ENCODE results near the gene CPNE7. TPM values are rescaled to one million over a fixed set of nuclear protein-coding genes. Genes with fewer than 3 reads are reported as not detected.

The CPNE7 gene
- 48.7 to 75.7 TPM (median 70.3 TPM) in 5 replicates for total RNA-seq (2022; extraction: Qiagen RNA extraction)

DNA sequence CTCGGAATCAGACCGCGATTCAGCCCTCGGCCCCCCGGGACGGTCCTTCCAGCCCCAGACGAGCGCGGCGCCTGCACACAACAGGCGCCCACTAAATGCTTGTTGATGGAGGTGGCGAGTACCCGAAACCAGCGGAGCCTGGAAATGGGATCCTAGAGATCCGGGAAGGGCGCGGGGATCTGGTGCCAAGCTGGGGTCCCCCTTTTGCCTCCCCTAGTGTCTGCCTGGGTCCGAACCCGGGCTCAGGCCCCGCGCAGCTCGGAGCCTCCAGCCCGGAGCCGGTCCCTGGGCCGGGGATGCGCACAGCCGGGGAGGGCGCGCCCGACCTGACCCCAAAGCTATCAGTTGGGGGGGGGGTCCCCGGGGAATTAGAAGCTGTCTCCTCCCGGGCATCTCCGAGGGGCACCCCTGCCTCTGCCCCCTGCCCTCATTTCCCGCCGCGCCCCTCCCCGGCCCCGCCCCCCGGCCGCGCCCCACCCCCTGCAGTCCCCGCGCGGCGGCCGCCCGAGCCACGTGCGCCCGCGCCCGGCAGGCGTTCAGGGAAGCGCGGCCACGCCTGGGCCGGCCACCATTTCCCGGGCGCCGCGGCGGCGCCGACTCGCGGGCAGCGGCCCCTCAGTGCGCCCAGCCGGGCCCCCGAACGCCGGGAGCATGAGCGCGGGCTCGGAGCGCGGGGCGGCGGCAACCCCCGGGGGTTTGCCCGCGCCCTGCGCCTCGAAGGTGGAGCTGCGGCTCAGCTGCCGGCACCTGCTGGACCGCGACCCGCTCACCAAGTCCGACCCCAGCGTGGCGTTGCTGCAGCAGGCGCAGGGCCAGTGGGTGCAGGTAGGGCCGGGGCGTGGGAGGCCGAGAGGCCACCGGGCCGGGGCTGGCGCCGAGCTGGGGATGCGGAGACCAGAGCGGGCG, at the start of gene CPNE7:
CPNE7 (plus strand) TSS at position 512 of the 906 bp plus-strand sequence; CDS start at position 652, 140 bp downstream.

DNA sequence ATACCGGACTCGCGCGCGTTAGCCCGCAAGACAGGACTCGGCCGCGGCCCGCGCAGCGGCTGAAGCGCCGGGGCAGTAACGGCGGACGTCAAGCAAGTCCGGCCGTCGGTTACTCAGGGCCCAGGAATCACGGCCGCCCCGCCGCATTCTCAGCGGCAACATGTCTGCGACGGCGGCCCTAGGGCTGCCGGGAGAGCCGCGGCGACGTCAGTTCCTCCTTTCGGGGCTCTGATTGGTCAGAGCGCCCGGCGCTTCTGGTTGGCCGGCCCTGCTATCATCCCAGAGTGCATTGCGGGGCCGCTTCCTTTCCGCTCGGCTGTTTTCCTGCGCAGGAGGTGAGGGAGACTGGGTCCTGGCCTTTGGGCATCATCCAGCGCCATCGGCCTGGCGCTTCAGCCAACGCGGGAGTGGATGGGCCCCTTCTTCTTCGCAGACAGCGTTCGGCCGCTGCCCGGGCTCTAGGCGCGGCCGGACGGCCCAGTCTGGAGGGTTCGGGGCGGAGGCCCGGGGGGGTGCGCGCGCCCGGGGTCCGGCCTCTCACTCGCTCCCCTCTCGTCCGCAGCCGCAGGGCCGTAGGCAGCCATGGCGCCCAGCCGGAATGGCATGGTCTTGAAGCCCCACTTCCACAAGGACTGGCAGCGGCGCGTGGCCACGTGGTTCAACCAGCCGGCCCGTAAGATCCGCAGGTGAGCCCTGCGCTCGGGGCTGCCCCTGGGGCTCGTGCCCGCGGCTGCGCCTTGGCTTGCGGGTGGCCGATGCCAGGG, 15.0 kb upstream of the CPNE7 start, which contains the start of gene RPL13:
RPL13 (plus strand) TSS at position 305 of the 764 bp plus-strand sequence; CDS start at position 583, 278 bp downstream.

DNA sequence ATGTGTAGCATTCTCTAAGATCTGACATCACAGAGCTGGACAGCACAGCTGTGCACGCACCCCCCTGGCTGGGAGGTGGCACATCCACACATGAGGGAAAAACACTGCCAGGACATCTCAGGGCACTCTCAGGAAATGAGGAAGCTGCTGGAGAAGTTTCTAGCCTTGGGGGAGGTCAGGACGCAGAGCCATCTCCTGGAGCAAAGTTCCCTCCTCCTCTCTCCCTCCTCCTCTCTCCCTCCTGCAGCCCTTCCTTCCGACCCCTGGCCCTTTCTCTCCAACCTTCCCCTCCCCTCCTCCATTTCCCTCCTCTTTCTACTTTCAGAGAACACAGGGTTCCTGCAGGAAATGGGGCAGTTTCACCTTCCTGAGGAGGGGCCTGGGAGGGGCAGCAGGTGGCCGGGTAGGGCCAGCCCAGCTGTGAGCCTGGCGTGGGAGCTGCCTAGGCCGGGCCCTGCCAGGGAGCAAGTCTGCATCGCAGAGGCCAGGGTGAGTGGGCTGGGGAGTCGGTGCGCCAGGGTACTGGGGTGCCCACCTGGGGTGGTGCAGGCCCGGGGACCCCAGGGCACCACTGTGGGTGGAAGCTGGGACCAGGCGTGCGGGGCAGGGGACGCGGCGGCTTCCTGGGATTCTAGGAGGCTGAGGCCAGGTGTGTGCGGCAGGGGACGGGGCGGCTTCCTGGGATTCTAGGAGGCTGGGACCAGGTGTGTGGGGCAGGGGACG, 37.8 kb downstream of the CPNE7 start, which contains the start of gene DPEP1:
DPEP1 (plus strand) TSS at position 412 of the 723 bp plus-strand sequence. CDS start 16,769 bp downstream, outside the sequence.

Other genes starting within 250 kb of the CPNE7 start
- gene ANKRD11, start 85.2 kb upstream of the CPNE7 start, total RNA-seq (2022; extraction: Qiagen RNA extraction), result 76.2 to 100 TPM (median 98.7 TPM) in 5 replicates
- 85.8 to 96.5 TPM (median 94.3 TPM) in 5 replicates for gene SPG7, start 67.4 kb upstream of the CPNE7 start, total RNA-seq (2022; extraction: Qiagen RNA extraction)
- 3,219 to 4,374 TPM (median 4,292 TPM) in 5 replicates for gene RPL13, start 15.1 kb upstream of the CPNE7 start, total RNA-seq (2022; extraction: Qiagen RNA extraction)
- 0.78 to 1.2 TPM (median 0.83 TPM) in 5 replicates for gene DPEP1, start 37.9 kb downstream of the CPNE7 start, total RNA-seq (2022; extraction: Qiagen RNA extraction)
- 96.9 to 102 TPM (median 97.9 TPM) in 5 replicates for gene CHMP1A, start 82.0 kb downstream of the CPNE7 start, total RNA-seq (2022; extraction: Qiagen RNA extraction)
- gene SPATA33, start 82.1 kb downstream of the CPNE7 start, total RNA-seq (2022; extraction: Qiagen RNA extraction), result 13.7 to 16.9 TPM (median 16.9 TPM) in 5 replicates
- 33.1 to 62.2 TPM (median 50.3 TPM) in 5 replicates for gene CDK10, start 110.9 kb downstream of the CPNE7 start, total RNA-seq (2022; extraction: Qiagen RNA extraction)
- 9.1 to 13.6 TPM (median 12.2 TPM) in 5 replicates for gene SPATA2L, start 125.9 kb downstream of the CPNE7 start, total RNA-seq (2022; extraction: Qiagen RNA extraction)
- gene VPS9D1, start 145.1 kb downstream of the CPNE7 start, total RNA-seq (2022; extraction: Qiagen RNA extraction), result 3.0 to 6.0 TPM (median 4.8 TPM) in 5 replicates
- gene ZNF276, start 145.8 kb downstream of the CPNE7 start, total RNA-seq (2022; extraction: Qiagen RNA extraction), result 15.6 to 19.6 TPM (median 19.0 TPM) in 5 replicates
- gene FANCA, start 240.9 kb downstream of the CPNE7 start, total RNA-seq (2022; extraction: Qiagen RNA extraction), result 26.0 to 42.0 TPM (median 33.3 TPM) in 5 replicates